Measurements from ENCODE around the gene OR10A3.

DNA sequence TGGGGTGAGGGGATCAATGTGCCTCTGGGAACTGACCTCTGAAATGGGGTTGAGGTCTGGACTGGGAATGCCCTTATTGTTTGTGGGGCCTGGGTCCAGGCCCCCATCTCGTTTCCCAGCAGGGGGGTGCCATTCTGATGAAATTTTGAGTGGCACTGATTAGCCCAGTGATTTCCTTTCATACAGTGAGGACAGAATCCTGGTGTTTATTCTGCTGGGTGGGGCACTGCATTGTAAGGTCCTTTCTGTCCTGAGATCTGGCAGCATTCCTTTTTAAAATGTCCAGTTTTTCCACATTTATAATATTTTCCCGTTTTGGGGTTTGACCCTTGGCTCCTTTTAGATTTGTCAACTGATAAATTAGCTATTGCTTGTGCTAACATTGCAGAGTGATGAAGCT, 37.6 kb downstream of the OR10A3 start:
- no peak for TF ChIP-seq CTCF (IDR thresholded peaks at IDR 0.05)
- no peak for TF ChIP-seq POLR2A (IDR thresholded peaks at IDR 0.05)

Measured in Peyer's patch (tissue), 4 donors.